ENCODE data around the gene ULK4.

DNA sequence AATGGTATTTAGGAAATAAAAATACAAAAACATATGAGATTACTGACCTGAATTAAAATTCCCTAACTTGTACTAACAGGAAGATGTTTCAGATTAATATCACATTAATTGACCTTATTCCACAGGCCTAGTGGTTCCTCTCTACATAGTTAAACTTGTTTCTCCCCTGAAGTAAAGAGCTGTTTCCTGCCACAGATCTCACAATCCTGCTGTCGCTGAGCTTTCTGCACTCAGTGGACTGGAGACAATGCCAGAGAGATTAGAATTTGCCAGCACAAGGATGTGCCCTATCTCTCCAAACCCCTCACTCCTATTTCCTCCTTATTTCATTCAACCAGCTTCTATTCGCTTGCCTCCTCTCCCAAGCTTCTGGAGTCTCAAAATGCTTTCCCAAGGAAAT, 632.0 kb downstream of the ULK4 start:
- TF ChIP-seq, protein P1, sequence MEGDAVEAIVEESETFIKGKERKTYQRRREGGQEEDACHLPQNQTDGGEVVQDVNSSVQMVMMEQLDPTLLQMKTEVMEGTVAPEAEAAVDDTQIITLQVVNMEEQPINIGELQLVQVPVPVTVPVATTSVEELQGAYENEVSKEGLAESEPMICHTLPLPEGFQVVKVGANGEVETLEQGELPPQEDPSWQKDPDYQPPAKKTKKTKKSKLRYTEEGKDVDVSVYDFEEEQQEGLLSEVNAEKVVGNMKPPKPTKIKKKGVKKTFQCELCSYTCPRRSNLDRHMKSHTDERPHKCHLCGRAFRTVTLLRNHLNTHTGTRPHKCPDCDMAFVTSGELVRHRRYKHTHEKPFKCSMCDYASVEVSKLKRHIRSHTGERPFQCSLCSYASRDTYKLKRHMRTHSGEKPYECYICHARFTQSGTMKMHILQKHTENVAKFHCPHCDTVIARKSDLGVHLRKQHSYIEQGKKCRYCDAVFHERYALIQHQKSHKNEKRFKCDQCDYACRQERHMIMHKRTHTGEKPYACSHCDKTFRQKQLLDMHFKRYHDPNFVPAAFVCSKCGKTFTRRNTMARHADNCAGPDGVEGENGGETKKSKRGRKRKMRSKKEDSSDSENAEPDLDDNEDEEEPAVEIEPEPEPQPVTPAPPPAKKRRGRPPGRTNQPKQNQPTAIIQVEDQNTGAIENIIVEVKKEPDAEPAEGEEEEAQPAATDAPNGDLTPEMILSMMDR (IDR thresholded peaks at IDR 0.05): no peak
- TF ChIP-seq, protein P2, sequence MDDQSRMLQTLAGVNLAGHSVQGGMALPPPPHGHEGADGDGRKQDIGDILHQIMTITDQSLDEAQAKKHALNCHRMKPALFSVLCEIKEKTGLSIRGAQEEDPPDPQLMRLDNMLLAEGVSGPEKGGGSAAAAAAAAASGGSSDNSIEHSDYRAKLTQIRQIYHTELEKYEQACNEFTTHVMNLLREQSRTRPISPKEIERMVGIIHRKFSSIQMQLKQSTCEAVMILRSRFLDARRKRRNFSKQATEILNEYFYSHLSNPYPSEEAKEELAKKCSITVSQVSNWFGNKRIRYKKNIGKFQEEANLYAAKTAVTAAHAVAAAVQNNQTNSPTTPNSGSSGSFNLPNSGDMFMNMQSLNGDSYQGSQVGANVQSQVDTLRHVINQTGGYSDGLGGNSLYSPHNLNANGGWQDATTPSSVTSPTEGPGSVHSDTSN (IDR thresholded peaks at IDR 0.05): no peak
- no peak for TF ChIP-seq MEF2A (IDR thresholded peaks at IDR 0.05; ENCODE audit: borderline replicate concordance, low read depth)
